ENCODE data around the gene KIF13A. TPM values are rescaled to one million over a fixed set of nuclear protein-coding genes. Genes with fewer than 3 reads are reported as not detected.

The KIF13A gene
- total and polyA plus RNA-seq, 9 of the 15 experiments (the other 6 are each of a cell fraction or from before 2014, with no cell fraction given) = 3.6 to 44.3 (median 29.7) TPM

DNA sequence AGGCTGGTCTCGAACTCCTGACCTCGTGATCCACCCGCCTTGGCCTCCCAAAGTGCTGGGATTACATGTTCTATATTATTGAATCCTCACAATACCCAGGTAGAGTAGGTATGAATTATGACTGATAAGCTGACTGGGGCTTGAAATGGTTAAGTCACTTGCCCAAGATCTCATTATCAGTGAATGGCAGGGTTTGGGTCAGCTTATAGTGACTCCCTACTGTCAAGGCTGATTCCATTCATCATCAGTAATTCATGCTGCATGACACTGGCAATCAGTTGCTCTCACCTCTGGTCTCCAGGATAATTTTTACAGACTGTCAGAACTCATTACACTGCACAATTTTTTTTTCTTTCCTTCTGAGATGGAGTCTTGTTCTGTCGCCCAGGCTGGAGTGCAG lies 127.6 kb downstream of the KIF13A start:
- in situ Hi-C loops (cut with MboI) = no loop called here
- CTCF ChIA-PET (ENCODE audit: low intra/inter-chr PET ratio) = no interaction called here
- no peak overlapping the region for H3K4me3 ChIP-seq
- no peak for TF ChIP-seq ZNF143 (CRISPR knock-in tag; IDR thresholded peaks at IDR 0.05)
- peak; percentile 58; the same call in 1 of the 2 replicates for TF ChIP-seq LEF1 (IDR thresholded peaks at IDR 0.05)
- no peak for TF ChIP-seq ZNF133 (CRISPR knock-in tag; IDR thresholded peaks at IDR 0.05)
- TF ChIP-seq TOE1 (IDR thresholded peaks at IDR 0.05; ENCODE audit: borderline replicate concordance) = peak; percentile 54; the same call in 1 of the 2 replicates
- no peak for TF ChIP-seq TOE1 (CRISPR knock-in tag; IDR thresholded peaks at IDR 0.05; ENCODE audit: borderline replicate concordance, low read depth)
- peak; percentile 90 for TF ChIP-seq CEBPB (tag; IDR thresholded peaks at IDR 0.05)
- TF ChIP-seq, protein P1, sequence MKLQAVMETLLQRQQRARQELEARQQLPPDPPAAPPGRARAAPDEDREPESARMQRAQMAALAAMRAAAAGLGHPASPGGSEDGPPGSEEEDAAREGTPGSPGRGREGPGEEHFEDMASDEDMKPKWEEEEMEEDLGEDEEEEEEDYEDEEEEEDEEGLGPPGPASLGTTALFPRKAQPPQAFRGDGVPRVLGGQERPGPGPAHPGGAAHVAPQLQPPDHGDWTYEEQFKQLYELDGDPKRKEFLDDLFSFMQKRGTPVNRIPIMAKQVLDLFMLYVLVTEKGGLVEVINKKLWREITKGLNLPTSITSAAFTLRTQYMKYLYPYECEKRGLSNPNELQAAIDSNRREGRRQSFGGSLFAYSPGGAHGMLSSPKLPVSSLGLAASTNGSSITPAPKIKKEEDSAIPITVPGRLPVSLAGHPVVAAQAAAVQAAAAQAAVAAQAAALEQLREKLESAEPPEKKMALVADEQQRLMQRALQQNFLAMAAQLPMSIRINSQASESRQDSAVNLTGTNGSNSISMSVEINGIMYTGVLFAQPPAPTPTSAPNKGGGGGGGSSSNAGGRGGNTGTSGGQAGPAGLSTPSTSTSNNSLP (IDR thresholded peaks at IDR 0.05; ENCODE audit: borderline replicate concordance, low read depth, low read length) = peak; percentile 80; the same call in 1 of the 2 replicates
- peak; percentile 63; the same call in 1 of the 2 replicates for TF ChIP-seq CTBP1 (IDR thresholded peaks at IDR 0.05; ENCODE audit: borderline replicate concordance)
- TF ChIP-seq, protein P2, sequence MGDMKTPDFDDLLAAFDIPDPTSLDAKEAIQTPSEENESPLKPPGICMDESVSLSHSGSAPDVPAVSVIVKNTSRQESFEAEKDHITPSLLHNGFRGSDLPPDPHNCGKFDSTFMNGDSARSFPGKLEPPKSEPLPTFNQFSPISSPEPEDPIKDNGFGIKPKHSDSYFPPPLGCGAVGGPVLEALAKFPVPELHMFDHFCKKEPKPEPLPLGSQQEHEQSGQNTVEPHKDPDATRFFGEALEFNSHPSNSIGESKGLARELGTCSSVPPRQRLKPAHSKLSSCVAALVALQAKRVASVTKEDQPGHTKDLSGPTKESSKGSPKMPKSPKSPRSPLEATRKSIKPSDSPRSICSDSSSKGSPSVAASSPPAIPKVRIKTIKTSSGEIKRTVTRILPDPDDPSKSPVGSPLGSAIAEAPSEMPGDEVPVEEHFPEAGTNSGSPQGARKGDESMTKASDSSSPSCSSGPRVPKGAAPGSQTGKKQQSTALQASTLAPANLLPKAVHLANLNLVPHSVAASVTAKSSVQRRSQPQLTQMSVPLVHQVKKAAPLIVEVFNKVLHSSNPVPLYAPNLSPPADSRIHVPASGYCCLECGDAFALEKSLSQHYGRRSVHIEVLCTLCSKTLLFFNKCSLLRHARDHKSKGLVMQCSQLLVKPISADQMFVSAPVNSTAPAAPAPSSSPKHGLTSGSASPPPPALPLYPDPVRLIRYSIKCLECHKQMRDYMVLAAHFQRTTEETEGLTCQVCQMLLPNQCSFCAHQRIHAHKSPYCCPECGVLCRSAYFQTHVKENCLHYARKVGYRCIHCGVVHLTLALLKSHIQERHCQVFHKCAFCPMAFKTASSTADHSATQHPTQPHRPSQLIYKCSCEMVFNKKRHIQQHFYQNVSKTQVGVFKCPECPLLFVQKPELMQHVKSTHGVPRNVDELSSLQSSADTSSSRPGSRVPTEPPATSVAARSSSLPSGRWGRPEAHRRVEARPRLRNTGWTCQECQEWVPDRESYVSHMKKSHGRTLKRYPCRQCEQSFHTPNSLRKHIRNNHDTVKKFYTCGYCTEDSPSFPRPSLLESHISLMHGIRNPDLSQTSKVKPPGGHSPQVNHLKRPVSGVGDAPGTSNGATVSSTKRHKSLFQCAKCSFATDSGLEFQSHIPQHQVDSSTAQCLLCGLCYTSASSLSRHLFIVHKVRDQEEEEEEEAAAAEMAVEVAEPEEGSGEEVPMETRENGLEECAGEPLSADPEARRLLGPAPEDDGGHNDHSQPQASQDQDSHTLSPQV (IDR thresholded peaks at IDR 0.05) = 0 out of 2 replicates have a peak, but pooled peaks have one; percentile 32
- TF ChIP-seq RCOR1 (IDR thresholded peaks at IDR 0.05; ENCODE audit: borderline replicate concordance in 1 of 2, low read depth in 2 of 2, low read length in 2 of 2) = peak; percentile 54 to 78; a peak in 3 of 4 replicates
- TF ChIP-seq, protein P3, sequence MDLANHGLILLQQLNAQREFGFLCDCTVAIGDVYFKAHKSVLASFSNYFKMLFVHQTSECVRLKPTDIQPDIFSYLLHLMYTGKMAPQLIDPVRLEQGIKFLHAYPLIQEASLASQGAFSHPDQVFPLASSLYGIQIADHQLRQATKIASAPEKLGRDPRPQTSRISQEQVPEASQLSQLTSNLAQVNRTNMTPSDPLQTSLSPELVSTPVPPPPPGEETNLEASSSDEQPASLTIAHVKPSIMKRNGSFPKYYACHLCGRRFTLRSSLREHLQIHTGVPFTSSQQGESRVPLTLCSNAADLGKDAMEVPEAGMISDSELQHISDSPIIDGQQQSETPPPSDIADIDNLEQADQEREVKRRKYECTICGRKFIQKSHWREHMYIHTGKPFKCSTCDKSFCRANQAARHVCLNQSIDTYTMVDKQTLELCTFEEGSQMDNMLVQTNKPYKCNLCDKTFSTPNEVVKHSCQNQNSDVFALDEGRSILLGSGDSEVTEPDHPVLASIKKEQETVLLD (IDR thresholded peaks at IDR 0.05) = peak; percentile 83; the same call in 1 of the 2 replicates
- peak; percentile 46; the same call in 1 of the 2 replicates for TF ChIP-seq NFE2 (IDR thresholded peaks at IDR 0.05; ENCODE audit: low read depth)
- TF ChIP-seq, protein P4, sequence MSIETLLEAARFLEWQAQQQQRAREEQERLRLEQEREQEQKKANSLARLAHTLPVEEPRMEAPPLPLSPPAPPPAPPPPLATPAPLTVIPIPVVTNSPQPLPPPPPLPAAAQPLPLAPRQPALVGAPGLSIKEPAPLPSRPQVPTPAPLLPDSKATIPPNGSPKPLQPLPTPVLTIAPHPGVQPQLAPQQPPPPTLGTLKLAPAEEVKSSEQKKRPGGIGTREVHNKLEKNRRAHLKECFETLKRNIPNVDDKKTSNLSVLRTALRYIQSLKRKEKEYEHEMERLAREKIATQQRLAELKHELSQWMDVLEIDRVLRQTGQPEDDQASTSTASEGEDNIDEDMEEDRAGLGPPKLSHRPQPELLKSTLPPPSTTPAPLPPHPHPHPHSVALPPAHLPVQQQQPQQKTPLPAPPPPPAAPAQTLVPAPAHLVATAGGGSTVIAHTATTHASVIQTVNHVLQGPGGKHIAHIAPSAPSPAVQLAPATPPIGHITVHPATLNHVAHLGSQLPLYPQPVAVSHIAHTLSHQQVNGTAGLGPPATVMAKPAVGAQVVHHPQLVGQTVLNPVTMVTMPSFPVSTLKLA (conservative IDR thresholded peaks at IDR 0.05) = 0 out of 4 replicates have a peak, but pooled peaks of 1 of the 2 experiments have one; percentile 32

More for the DNA sequence above, 127.6 kb downstream of the KIF13A start:
- no peaks in the 10 kb centered on the region for H3K27me3 ChIP-seq (ENCODE audit: control insufficient read depth in 2 of 2, insufficient read depth in 2 of 2, low read length in 2 of 2)
- H3K36me3 ChIP-seq (ENCODE audit: control insufficient read depth, insufficient read depth, low read length) = peaks cover 17% of the 10 kb centered on the region; the same call in 2 of the 3 replicates
- H4K20me1 ChIP-seq (replicated peaks; ENCODE audit: control insufficient read depth, insufficient read depth, low read length) = no peaks in the 10 kb centered on the region
- peaks cover 10 to 20% of the 10 kb centered on the region in 2 experiments; a peak in 4 of 5 replicates for H3K4me1 ChIP-seq (replicated peaks in 1 of 2; ENCODE audit: control insufficient read depth in 2 of 2, insufficient read depth in 2 of 2, low read length in 2 of 2)
- no peak overlapping the region for H3K4me2 ChIP-seq (ENCODE audit: insufficient read depth, low read length)
- POLR2A ChIA-PET = interaction anchor here (0.6 to 1.7 kb wide), 3 partner anchors 10 to 643 kb away, joined by 3 to 4 read pairs (median 4); no protein-coding TSS in a partner anchor
- ATAC-seq (peak; percentile 89), DNase-seq (ENCODE audit: extremely low read depth in 1 of 4, low spot score in 3 of 4) (peak; percentile 55 to 88 (median 71)), FAIRE-seq (peak; percentile 79)
- no peak overlapping the region for H2AFZ ChIP-seq (ENCODE audit: low read depth, low read length)
- 31% methylated on average over 4 of the region's 4 CpGs for WGBS (ENCODE audit: insufficient coverage, low coverage, missing lambda C conversion rate)
- H3K9ac ChIP-seq (ENCODE audit: insufficient read depth in 1 of 2, low read depth in 2 of 2, low read length in 2 of 2) = no peak overlapping the region
- no TSS peak for BruUV-seq (replicated peaks)
- H3K27ac ChIP-seq (ENCODE audit: extremely low read depth, low read depth, low read length) = no peak overlapping the region
- H3K79me2 ChIP-seq (ENCODE audit: control insufficient read depth, insufficient read depth, low read length) = no peaks in the 10 kb centered on the region; the same call in 2 of the 3 replicates
- H3K9me3 ChIP-seq (replicated peaks; ENCODE audit: control insufficient read depth, insufficient read depth, low read depth, low read length) = no peaks in the 10 kb centered on the region
- intact Hi-C loops (cut with micrococcal nuclease) = no loop called here
- H3K9me1 ChIP-seq (ENCODE audit: control insufficient read depth, insufficient read depth, low read length) = no peaks in the 10 kb centered on the region
